IMR-90 (cell line): ENCODE measurements around the gene ATP6V0C. TPM values are rescaled to one million over a fixed set of nuclear protein-coding genes. Genes with fewer than 3 reads are reported as not detected.
A peak's percentile ranks its signal among the peaks of the same experiment; 100 is the strongest.

Experiments
- ATAC-seq: fragments of 200-7000 bp; cut with Tn5 transposase; 2 replicates; pipeline ENCODE4 v1.9.1; 2020; ENCODE audit warnings: low read depth, mild to moderate bottlenecking, moderate library complexity
- BruUV-seq: library from RNA; stranded (reverse); fragments of 400-500 nt; replicated peaks from 2 replicates; lab custom pipeline; 2021; lab: Mats Ljungman, UMichigan
- CTCF ChIA-PET: fragments of 300-600 bp; formaldehyde crosslinking; extraction: SDS; loops from one replicate; lab custom pipeline; 2021; ENCODE audit warnings: antibody characterized with exemption; lab: Yijun Ruan, JAX
- POLR2A ChIA-PET: fragments of 300-600 bp; sonication (Branson Sonifier 250); formaldehyde crosslinking; loops from one replicate; lab custom pipeline; 2022; ENCODE audit warnings: antibody characterized with exemption; ENCODE audit not compliant: unreplicated experiment; lab: Charles Lee
- DNase-seq: peaks from one replicate; pipeline ENCODE4 v3.0.0; 2013
- H2AFZ ChIP-seq: replicated peaks from 2 replicates; pipeline ENCODE3; 2013; ENCODE audit warnings: low read length, mild to moderate bottlenecking; ENCODE audit not compliant: poor library complexity
- H2AK5ac ChIP-seq: 2 replicates; pipeline ENCODE4 v1.6.1; 2013; ENCODE audit warnings: low read depth, low read length, inconsistent platforms
- H2AK9ac ChIP-seq: replicated peaks from 2 replicates; pipeline ENCODE3; 2013; ENCODE audit warnings: mild to moderate bottlenecking, low read depth, low read length, moderate library complexity; ENCODE audit not compliant: poor library complexity
- H2BK120ac ChIP-seq: 2 replicates; pipeline ENCODE4 v1.6.1; 2013; ENCODE audit warnings: low read depth, low read length, inconsistent platforms
- H2BK15ac ChIP-seq: 3 replicates; pipeline ENCODE4 v1.6.1; 2013; ENCODE audit warnings: low read depth, low read length, inconsistent platforms
- H2BK20ac ChIP-seq: 2 replicates; pipeline ENCODE4 v1.6.1; 2013; ENCODE audit warnings: low read depth, mild to moderate bottlenecking, inconsistent platforms, low read length, moderate library complexity
- H2BK5ac ChIP-seq: 2 replicates; pipeline ENCODE4 v1.6.1; 2013; ENCODE audit warnings: mild to moderate bottlenecking, low read depth, low read length, inconsistent platforms; ENCODE audit not compliant: poor library complexity, severe bottlenecking
- H3K14ac ChIP-seq: replicated peaks from 2 replicates; pipeline ENCODE4 v1.6.1; 2013; ENCODE audit warnings: low read depth, low read length, inconsistent platforms
- H3K18ac ChIP-seq: 2 replicates; pipeline ENCODE4 v1.6.1; 2013; ENCODE audit warnings: low read depth, low read length, control low read depth
- H3K23ac ChIP-seq: 2 replicates; pipeline ENCODE4 v1.6.1; 2013; ENCODE audit warnings: low read depth, low read length, inconsistent platforms
- H3K27ac ChIP-seq: 2 replicates; pipeline ENCODE4 v1.5.1; 2013; ENCODE audit warnings: mild to moderate bottlenecking, control low read depth, low read length; ENCODE audit not compliant: insufficient read depth
- H3K27me3 ChIP-seq: 2 replicates; pipeline ENCODE4 v1.6.1; 2013; ENCODE audit warnings: low read length; ENCODE audit not compliant: control insufficient read depth, insufficient read depth
- H3K36me3 ChIP-seq: 2 replicates; pipeline ENCODE4 v1.6.1; 2013; ENCODE audit warnings: low read length, mixed read lengths; ENCODE audit not compliant: control insufficient read depth, insufficient read depth
- H3K4ac ChIP-seq: 2 replicates; pipeline ENCODE4 v1.6.1; 2013; ENCODE audit warnings: low read depth, low read length, inconsistent platforms
- H3K4me1 ChIP-seq: 2 replicates; pipeline ENCODE4 v1.6.1; 2013; ENCODE audit warnings: low read length, mixed read lengths; ENCODE audit not compliant: control insufficient read depth, insufficient read depth
- H3K4me2 ChIP-seq: 2 replicates; pipeline ENCODE4 v1.6.1; 2013; ENCODE audit warnings: low read depth, mild to moderate bottlenecking, control low read depth, low read length, moderate library complexity
- H3K4me3 ChIP-seq: 2 replicates; pipeline ENCODE4 v1.5.1; 2013; ENCODE audit warnings: low read depth, mild to moderate bottlenecking, control low read depth, low read length, moderate library complexity; ENCODE audit not compliant: insufficient read depth
- H3K56ac ChIP-seq: 2 replicates; pipeline ENCODE4 v1.6.1; 2013; ENCODE audit warnings: low read length, inconsistent platforms; ENCODE audit not compliant: insufficient read depth; ENCODE audit errors: extremely low read depth
- H3K79me1 ChIP-seq, 2 experiments: 2 replicates each; pipeline ENCODE4 v1.6.1; 2013; ENCODE audit warnings: low read length in 2 of 2, inconsistent platforms in 1 of 2, low read depth in 1 of 2
- H3K9ac ChIP-seq: 2 replicates; pipeline ENCODE4 v1.6.1; 2013; ENCODE audit warnings: low read depth, low read length, control low read depth
- H3K9me1 ChIP-seq: 2 replicates; pipeline ENCODE4 v1.6.1; 2013; ENCODE audit warnings: low read length, inconsistent platforms; ENCODE audit not compliant: insufficient read depth
- H3K9me3 ChIP-seq: 2 replicates; pipeline ENCODE4 v1.6.1; 2013; ENCODE audit warnings: low read length; ENCODE audit not compliant: control insufficient read depth, insufficient read depth
- H4K20me1 ChIP-seq: 2 replicates; pipeline ENCODE4 v1.6.1; 2013; ENCODE audit warnings: low read length, inconsistent platforms; ENCODE audit not compliant: insufficient read depth
- H4K5ac ChIP-seq: 2 replicates; pipeline ENCODE4 v1.6.1; 2013; ENCODE audit warnings: mild to moderate bottlenecking, low read depth, low read length, control low read depth
- H4K8ac ChIP-seq, 2 experiments: 2 replicates each; pipeline ENCODE4 v1.6.1; 2013; ENCODE audit warnings: low read depth in 2 of 2, low read length in 2 of 2, control low read depth in 1 of 2, inconsistent platforms in 1 of 2
- H4K91ac ChIP-seq: 2 replicates; pipeline ENCODE4 v1.6.1; 2013; ENCODE audit warnings: low read depth, low read length, inconsistent platforms; ENCODE audit not compliant: insufficient read depth
- BHLHE40 ChIP-seq: fragments of 150-350 bp; IDR thresholded peaks from 2 replicates; pipeline ENCODE4 v1.6.1; 2016; ENCODE audit warnings: mild to moderate bottlenecking, low read depth, low read length
- CEBPB ChIP-seq: IDR thresholded peaks from 2 replicates; pipeline ENCODE4 v1.6.1; 2012; ENCODE audit warnings: low read depth, low read length, improper control_type of control experiment
- MAFK ChIP-seq: IDR thresholded peaks from 2 replicates; pipeline ENCODE4 v1.6.1; 2012; ENCODE audit warnings: low read depth, low read length, improper control_type of control experiment
- MXI1 ChIP-seq: IDR thresholded peaks from 2 replicates; pipeline ENCODE4 v1.6.1; 2012; ENCODE audit warnings: low read depth, mild to moderate bottlenecking, low read length, moderate library complexity, borderline replicate concordance
- RAD21 ChIP-seq: IDR thresholded peaks from 2 replicates; pipeline ENCODE4 v1.6.1; 2012; ENCODE audit warnings: low read length, improper control_type of control experiment
- WGBS, 2 experiments: methylation state at CpG; one replicate each; pipeline versions ENCODE4 v1.1.5 to v1.1.7; 2013; ENCODE audit warnings: missing lambda C conversion rate in 2 of 2; ENCODE audit not compliant: insufficient read length in 1 of 2; ENCODE audit errors: extremely low coverage in 2 of 2; 5-methylcytosine and 5-hydroxymethylcytosine counted together
- dilution Hi-C: fragments of 300-500 bp; cut with HindIII; formaldehyde crosslinking; loops from one replicate; pipeline ENCODE4 v1.14.3; 2018; ENCODE audit warnings: low sequenced_read_pairs; ENCODE audit not compliant: unreplicated experiment
- in situ Hi-C: fragments of 300-500 bp; cut with MboI; formaldehyde crosslinking; loops from 3 replicates; pipeline ENCODE4 v1.14.3; 2019; ENCODE audit warnings: low sequenced_read_pairs, inconsistent platforms, mixed read lengths
- intact Hi-C: fragments of 100-400 bp; cut with micrococcal nuclease; formaldehyde crosslinking; loops from 2 replicates; pipeline ENCODE4 v1.10.0; 2022
- polyA plus RNA-seq, 3 experiments: library from polyadenylated mRNA; depleted of rRNA; stranded (reverse); fragments of >200 nt; gene quantifications; 2 replicates each; pipeline ENCODE4 v1.2.3, GENCODE V29; 2012; ENCODE audit warnings: low replicate concordance in 1 of 3
- total RNA-seq: library from RNA; depleted of rRNA; stranded (reverse); fragments of >200 nt; gene quantifications from 2 replicates; pipeline ENCODE4 v1.2.3, GENCODE V29; 2012
- TF ChIP-seq, protein P1 (sequence below): fragments of 150-350 bp; IDR thresholded peaks from 2 replicates; pipeline ENCODE4 v1.6.1; 2017; ENCODE audit warnings: mild to moderate bottlenecking, antibody characterized with exemption, low read length, low read depth

The ATP6V0C gene
- total and polyA plus RNA-seq, 2 of the 4 experiments (the other 2 are of a cell fraction), result 8.4 to 107 TPM

DNA sequence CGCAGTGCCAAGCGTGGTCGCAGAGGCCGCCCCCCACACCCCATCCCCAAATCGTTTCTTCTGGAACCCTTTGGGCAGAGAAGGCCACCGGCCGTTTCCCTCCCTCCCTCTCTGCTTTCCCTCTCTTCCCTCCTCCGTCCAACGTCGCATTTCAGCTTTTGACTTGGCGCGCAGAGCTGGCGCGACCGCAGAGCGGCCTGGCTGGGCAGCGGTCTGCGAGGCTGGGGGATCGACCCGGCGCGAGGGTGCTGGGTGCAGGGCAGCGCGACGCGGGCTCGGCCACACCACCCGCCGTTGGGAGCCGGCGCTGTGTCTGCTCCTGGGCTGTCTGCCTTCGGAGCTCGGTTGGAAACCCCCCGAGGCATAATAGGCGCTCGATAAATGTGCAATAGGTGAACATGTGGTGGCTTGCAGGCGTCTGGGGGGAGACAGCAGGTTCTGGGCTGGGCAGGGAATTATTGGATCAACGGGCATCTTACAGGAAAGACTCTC lies 45.5 kb upstream of the ATP6V0C start:
- peak overlapping the region; percentile 19; the same call in 1 of the 2 replicates for H3K56ac ChIP-seq
- H4K20me1 ChIP-seq, result 0 out of 2 replicates have a peak, but pooled peaks cover 5% of the 10 kb centered on the region
- H4K8ac ChIP-seq, result peak overlapping the region in 1 of 2 experiments; percentile 50; a peak in 2 of 4 replicates
- H2BK20ac ChIP-seq, result no peak overlapping the region
- H3K4me3 ChIP-seq, result peak overlapping the region; percentile 50
- no peak overlapping the region for H4K5ac ChIP-seq
- no peak overlapping the region for H4K91ac ChIP-seq
- BruUV-seq, result no TSS peak
- H3K9me3 ChIP-seq, result no peaks in the 10 kb centered on the region
- H3K79me1 ChIP-seq, result peaks cover 5 to 13% of the 10 kb centered on the region in 2 experiments; a peak in 1 of 4 replicates
- DNase-seq (peak; percentile 11), ATAC-seq (peak; percentile 16)
- dilution Hi-C loops, result no loop called here
- peak overlapping the region; percentile 72 for H3K9ac ChIP-seq
- H3K4me1 ChIP-seq, result peaks cover 17% of the 10 kb centered on the region
- peak overlapping the region; percentile 58 for H3K4ac ChIP-seq
- POLR2A ChIA-PET, result no interaction called here
- peak overlapping the region; percentile 52; the same call in 1 of the 2 replicates for H3K23ac ChIP-seq
- H3K18ac ChIP-seq, result no peak overlapping the region
- no peaks in the 10 kb centered on the region; the same call in 1 of the 2 replicates for H3K27me3 ChIP-seq
- no peak overlapping the region for H2BK15ac ChIP-seq
- in situ Hi-C loops, result no loop called here
- peaks cover 8% of the 10 kb centered on the region for H3K9me1 ChIP-seq
- peak overlapping the region; percentile 49; the same call in 1 of the 2 replicates for H2AK5ac ChIP-seq
- H3K36me3 ChIP-seq, result no peaks in the 10 kb centered on the region
- peak overlapping the region; percentile 44; the same call in 1 of the 2 replicates for H3K14ac ChIP-seq
- peak overlapping the region; percentile 92 for H3K4me2 ChIP-seq
- intact Hi-C loops, result no loop called here
- CTCF ChIA-PET, result interaction anchor here (1.2 kb wide), 1 partner anchor 33 kb away, joined by 4 read pairs; no protein-coding TSS in a partner anchor
- peak overlapping the region; percentile 27; the same call in 1 of the 2 replicates for H3K27ac ChIP-seq
- H2BK120ac ChIP-seq, result no peak overlapping the region
- peak overlapping the region; percentile 97 for H2AK9ac ChIP-seq
- H2AFZ ChIP-seq, result peak overlapping the region; percentile 95
- no peak for TF ChIP-seq MAFK
- TF ChIP-seq, protein P1, sequence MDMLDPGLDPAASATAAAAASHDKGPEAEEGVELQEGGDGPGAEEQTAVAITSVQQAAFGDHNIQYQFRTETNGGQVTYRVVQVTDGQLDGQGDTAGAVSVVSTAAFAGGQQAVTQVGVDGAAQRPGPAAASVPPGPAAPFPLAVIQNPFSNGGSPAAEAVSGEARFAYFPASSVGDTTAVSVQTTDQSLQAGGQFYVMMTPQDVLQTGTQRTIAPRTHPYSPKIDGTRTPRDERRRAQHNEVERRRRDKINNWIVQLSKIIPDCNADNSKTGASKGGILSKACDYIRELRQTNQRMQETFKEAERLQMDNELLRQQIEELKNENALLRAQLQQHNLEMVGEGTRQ, result no peak
- TF ChIP-seq MXI1, result no peak
- TF ChIP-seq RAD21, result no peak
- no peak for TF ChIP-seq BHLHE40
- no peak for TF ChIP-seq CEBPB
- 6% methylated on average over 7 of the region's 38 CpGs; no CpG with 5 or more reads in 1 of the 2 experiments for WGBS, 2 experiments
- peak overlapping the region; percentile 48 for H2BK5ac ChIP-seq
